SK-N-SH treated with all-trans-retinoic acid at 6 μM for 48 hours (cell line): ENCODE data around the gene LYPD1.

Source experiments
- ATAC-seq: fragments of 200-7000 bp; cut with Tn5 transposase; 3 replicates; pipeline ENCODE4 v1.9.1; 2020; ENCODE audit warnings: mild to moderate bottlenecking, moderate library complexity
- ARNTL ChIP-seq: fragments of 450-650 bp; formaldehyde crosslinking; IDR thresholded peaks from 2 replicates; pipeline ENCODE4 v1.5.0; 2020; ENCODE audit warnings: low read depth, mild to moderate bottlenecking, moderate library complexity, borderline replicate concordance
- BACH2 ChIP-seq: fragments of 250-450 bp; sonication (Bioruptor Pico); IDR thresholded peaks from 2 replicates; pipeline ENCODE4 v1.9.0; 2021; ENCODE audit warnings: mild to moderate bottlenecking, borderline replicate concordance
- CSDC2 ChIP-seq: fragments of 250-450 bp; sonication (Bioruptor Pico); IDR thresholded peaks from 2 replicates; pipeline ENCODE4 v1.5.0; 2020; ENCODE audit warnings: mild to moderate bottlenecking, moderate library complexity
- ESRRG ChIP-seq: fragments of 250-450 bp; sonication (Bioruptor Pico); IDR thresholded peaks from 2 replicates; pipeline ENCODE4 v1.6.1; 2021; ENCODE audit warnings: mild to moderate bottlenecking
- GLIS3 ChIP-seq: fragments of 250-450 bp; sonication (Bioruptor Pico); IDR thresholded peaks from 2 replicates; pipeline ENCODE4 v1.5.0; 2020; ENCODE audit warnings: mild to moderate bottlenecking, moderate library complexity
- ISL1 ChIP-seq: fragments of 250-450 bp; sonication (Bioruptor Pico); IDR thresholded peaks from 2 replicates; pipeline ENCODE4 v2.1.2; 2022; ENCODE audit warnings: mild to moderate bottlenecking, moderate library complexity
- OSR1 ChIP-seq: fragments of 250-450 bp; sonication (Bioruptor Pico); IDR thresholded peaks from 2 replicates; pipeline ENCODE4 v1.8.0; 2022; ENCODE audit warnings: moderate library complexity, mild to moderate bottlenecking, inconsistent platforms
- PPARA ChIP-seq: fragments of 250-450 bp; sonication (Bioruptor Pico); IDR thresholded peaks from 2 replicates; pipeline ENCODE4 v1.5.0; 2020; ENCODE audit warnings: mild to moderate bottlenecking, borderline replicate concordance
- RARB ChIP-seq: fragments of 250-450 bp; sonication (Bioruptor Pico); IDR thresholded peaks from 2 replicates; pipeline ENCODE4 v1.8.0; 2021; ENCODE audit warnings: mild to moderate bottlenecking, moderate library complexity
- SNAI2 ChIP-seq: fragments of 250-450 bp; sonication (Bioruptor Pico); IDR thresholded peaks from 2 replicates; pipeline ENCODE4 v1.5.0; 2020; ENCODE audit warnings: mild to moderate bottlenecking, moderate library complexity
- TCF4 ChIP-seq: fragments of 250-450 bp; sonication (Bioruptor Pico); IDR thresholded peaks from 2 replicates; pipeline ENCODE4 v1.8.0; 2021; ENCODE audit warnings: mild to moderate bottlenecking, moderate library complexity, borderline replicate concordance
- TOX ChIP-seq: fragments of 250-450 bp; sonication (Bioruptor Pico); IDR thresholded peaks from 2 replicates; pipeline ENCODE4 v1.8.0; 2021; ENCODE audit warnings: mild to moderate bottlenecking, moderate library complexity, borderline replicate concordance
- ZC3H10 ChIP-seq: fragments of 250-450 bp; sonication (Bioruptor Pico); IDR thresholded peaks from 2 replicates; pipeline ENCODE4 v1.5.1; 2021; ENCODE audit warnings: mild to moderate bottlenecking, moderate library complexity
- ZFP3 ChIP-seq: fragments of 250-450 bp; sonication (Bioruptor Pico); IDR thresholded peaks from 2 replicates; pipeline ENCODE4 v1.5.0; 2020; ENCODE audit warnings: mild to moderate bottlenecking, moderate library complexity
- ZFP30 ChIP-seq: fragments of 450-650 bp; formaldehyde crosslinking; IDR thresholded peaks from 2 replicates; pipeline ENCODE4 v1.5.0; 2022; ENCODE audit warnings: mild to moderate bottlenecking, moderate library complexity
- ZNF565 ChIP-seq: fragments of 450-650 bp; formaldehyde crosslinking; conservative IDR thresholded peaks from 2 replicates; pipeline ENCODE4 v1.5.0; 2020; ENCODE audit warnings: low read depth, mild to moderate bottlenecking, moderate library complexity
- ZNF8 ChIP-seq: fragments of 450-650 bp; formaldehyde crosslinking; IDR thresholded peaks from 2 replicates; pipeline ENCODE4 v1.5.0; 2020; ENCODE audit warnings: mild to moderate bottlenecking, moderate library complexity
- TF ChIP-seq, protein P1 (sequence below): fragments of 250-450 bp; sonication (Bioruptor Pico); IDR thresholded peaks from 2 replicates; pipeline ENCODE4 v1.8.0; 2020; ENCODE audit warnings: mild to moderate bottlenecking, moderate library complexity, borderline replicate concordance
- TF ChIP-seq, protein P2 (sequence below): fragments of 250-450 bp; sonication (Bioruptor Pico); IDR thresholded peaks from 2 replicates; pipeline ENCODE4 v1.8.0; 2021; ENCODE audit warnings: low read depth, mild to moderate bottlenecking, moderate library complexity, borderline replicate concordance
- TF ChIP-seq, protein P3 (sequence below): fragments of 250-450 bp; sonication (Bioruptor Pico); IDR thresholded peaks from 2 replicates; pipeline ENCODE4 v1.5.1; 2021; ENCODE audit warnings: mild to moderate bottlenecking, moderate library complexity
- TF ChIP-seq, protein P4 (sequence below): fragments of 250-450 bp; sonication (Bioruptor Pico); IDR thresholded peaks from 2 replicates; pipeline ENCODE4 v1.5.1; 2020; ENCODE audit warnings: low read depth, mild to moderate bottlenecking, moderate library complexity
- TF ChIP-seq, protein P5 (sequence below): fragments of 250-450 bp; sonication (Bioruptor Pico); IDR thresholded peaks from 2 replicates; pipeline ENCODE4 v1.5.0; 2020; ENCODE audit warnings: mild to moderate bottlenecking, moderate library complexity

Gene LYPD1

DNA sequence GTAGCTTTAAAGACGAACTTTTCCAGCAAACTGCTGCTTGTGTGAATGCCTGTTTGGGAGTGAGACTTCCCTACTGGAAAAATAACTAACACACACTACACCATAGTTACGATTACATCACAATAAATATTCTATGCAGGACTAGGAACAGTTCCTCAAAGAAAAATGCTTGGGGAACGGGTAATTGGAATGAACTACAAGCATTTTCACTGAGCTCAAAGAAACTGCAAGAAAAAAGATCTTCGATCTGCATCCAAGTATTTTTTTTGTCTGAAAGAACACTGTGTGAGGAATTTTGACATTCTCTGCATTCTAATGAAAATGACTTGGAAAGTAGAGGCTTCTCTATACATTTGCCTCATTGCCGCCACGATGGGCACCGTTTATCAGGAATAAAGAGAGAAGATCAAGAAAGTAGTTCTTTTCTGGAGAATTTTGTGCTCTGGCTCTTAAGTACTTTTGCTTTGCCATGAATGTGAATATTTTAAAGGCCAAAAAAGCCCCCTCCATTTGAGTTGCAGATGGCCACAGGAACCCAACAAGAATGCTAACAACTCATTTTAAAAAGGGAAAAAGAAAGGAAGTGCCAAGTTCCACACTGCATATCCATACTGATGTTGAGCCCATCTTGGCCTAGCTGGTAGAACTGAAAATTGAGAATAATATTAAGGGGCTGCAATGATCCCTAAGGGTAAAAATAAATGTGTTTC is 13.6 kb downstream of the LYPD1 start:
- TF ChIP-seq ISL1, result no peak
- TF ChIP-seq BACH2 (CRISPR knock-in tag), result no peak
- no peak for TF ChIP-seq ZNF565 (CRISPR knock-in tag)
- TF ChIP-seq PPARA (CRISPR knock-in tag), result no peak
- TF ChIP-seq ARNTL, result no peak
- no peak for TF ChIP-seq ESRRG (CRISPR knock-in tag)
- TF ChIP-seq TOX (CRISPR knock-in tag), result no peak
- no peak for TF ChIP-seq RARB (CRISPR knock-in tag)
- no peak for TF ChIP-seq OSR1 (CRISPR knock-in tag)
- no peak for TF ChIP-seq ZFP30
- TF ChIP-seq, protein P1, sequence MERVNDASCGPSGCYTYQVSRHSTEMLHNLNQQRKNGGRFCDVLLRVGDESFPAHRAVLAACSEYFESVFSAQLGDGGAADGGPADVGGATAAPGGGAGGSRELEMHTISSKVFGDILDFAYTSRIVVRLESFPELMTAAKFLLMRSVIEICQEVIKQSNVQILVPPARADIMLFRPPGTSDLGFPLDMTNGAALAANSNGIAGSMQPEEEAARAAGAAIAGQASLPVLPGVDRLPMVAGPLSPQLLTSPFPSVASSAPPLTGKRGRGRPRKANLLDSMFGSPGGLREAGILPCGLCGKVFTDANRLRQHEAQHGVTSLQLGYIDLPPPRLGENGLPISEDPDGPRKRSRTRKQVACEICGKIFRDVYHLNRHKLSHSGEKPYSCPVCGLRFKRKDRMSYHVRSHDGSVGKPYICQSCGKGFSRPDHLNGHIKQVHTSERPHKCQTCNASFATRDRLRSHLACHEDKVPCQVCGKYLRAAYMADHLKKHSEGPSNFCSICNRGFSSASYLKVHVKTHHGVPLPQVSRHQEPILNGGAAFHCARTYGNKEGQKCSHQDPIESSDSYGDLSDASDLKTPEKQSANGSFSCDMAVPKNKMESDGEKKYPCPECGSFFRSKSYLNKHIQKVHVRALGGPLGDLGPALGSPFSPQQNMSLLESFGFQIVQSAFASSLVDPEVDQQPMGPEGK (CRISPR knock-in tag), result no peak
- no peak for TF ChIP-seq ZFP3 (CRISPR knock-in tag)
- TF ChIP-seq, protein P2, sequence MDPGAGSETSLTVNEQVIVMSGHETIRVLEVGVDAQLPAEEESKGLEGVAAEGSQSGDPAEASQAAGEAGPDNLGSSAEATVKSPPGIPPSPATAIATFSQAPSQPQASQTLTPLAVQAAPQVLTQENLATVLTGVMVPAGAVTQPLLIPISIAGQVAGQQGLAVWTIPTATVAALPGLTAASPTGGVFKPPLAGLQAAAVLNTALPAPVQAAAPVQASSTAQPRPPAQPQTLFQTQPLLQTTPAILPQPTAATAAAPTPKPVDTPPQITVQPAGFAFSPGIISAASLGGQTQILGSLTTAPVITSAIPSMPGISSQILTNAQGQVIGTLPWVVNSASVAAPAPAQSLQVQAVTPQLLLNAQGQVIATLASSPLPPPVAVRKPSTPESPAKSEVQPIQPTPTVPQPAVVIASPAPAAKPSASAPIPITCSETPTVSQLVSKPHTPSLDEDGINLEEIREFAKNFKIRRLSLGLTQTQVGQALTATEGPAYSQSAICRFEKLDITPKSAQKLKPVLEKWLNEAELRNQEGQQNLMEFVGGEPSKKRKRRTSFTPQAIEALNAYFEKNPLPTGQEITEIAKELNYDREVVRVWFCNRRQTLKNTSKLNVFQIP (CRISPR knock-in tag), result no peak
- TF ChIP-seq SNAI2 (CRISPR knock-in tag), result no peak
- TF ChIP-seq, protein P3, sequence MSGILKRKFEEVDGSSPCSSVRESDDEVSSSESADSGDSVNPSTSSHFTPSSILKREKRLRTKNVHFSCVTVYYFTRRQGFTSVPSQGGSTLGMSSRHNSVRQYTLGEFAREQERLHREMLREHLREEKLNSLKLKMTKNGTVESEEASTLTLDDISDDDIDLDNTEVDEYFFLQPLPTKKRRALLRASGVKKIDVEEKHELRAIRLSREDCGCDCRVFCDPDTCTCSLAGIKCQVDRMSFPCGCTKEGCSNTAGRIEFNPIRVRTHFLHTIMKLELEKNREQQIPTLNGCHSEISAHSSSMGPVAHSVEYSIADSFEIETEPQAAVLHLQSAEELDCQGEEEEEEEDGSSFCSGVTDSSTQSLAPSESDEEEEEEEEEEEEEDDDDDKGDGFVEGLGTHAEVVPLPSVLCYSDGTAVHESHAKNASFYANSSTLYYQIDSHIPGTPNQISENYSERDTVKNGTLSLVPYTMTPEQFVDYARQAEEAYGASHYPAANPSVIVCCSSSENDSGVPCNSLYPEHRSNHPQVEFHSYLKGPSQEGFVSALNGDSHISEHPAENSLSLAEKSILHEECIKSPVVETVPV (CRISPR knock-in tag), result no peak
- no peak for TF ChIP-seq CSDC2
- TF ChIP-seq ZC3H10 (CRISPR knock-in tag), result no peak
- TF ChIP-seq GLIS3 (CRISPR knock-in tag), result no peak
- TF ChIP-seq, protein P4, sequence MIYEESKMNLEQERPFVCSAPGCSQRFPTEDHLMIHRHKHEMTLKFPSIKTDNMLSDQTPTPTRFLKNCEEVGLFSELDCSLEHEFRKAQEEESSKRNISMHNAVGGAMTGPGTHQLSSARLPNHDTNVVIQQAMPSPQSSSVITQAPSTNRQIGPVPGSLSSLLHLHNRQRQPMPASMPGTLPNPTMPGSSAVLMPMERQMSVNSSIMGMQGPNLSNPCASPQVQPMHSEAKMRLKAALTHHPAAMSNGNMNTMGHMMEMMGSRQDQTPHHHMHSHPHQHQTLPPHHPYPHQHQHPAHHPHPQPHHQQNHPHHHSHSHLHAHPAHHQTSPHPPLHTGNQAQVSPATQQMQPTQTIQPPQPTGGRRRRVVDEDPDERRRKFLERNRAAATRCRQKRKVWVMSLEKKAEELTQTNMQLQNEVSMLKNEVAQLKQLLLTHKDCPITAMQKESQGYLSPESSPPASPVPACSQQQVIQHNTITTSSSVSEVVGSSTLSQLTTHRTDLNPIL (CRISPR knock-in tag), result no peak
- TF ChIP-seq, protein P5, sequence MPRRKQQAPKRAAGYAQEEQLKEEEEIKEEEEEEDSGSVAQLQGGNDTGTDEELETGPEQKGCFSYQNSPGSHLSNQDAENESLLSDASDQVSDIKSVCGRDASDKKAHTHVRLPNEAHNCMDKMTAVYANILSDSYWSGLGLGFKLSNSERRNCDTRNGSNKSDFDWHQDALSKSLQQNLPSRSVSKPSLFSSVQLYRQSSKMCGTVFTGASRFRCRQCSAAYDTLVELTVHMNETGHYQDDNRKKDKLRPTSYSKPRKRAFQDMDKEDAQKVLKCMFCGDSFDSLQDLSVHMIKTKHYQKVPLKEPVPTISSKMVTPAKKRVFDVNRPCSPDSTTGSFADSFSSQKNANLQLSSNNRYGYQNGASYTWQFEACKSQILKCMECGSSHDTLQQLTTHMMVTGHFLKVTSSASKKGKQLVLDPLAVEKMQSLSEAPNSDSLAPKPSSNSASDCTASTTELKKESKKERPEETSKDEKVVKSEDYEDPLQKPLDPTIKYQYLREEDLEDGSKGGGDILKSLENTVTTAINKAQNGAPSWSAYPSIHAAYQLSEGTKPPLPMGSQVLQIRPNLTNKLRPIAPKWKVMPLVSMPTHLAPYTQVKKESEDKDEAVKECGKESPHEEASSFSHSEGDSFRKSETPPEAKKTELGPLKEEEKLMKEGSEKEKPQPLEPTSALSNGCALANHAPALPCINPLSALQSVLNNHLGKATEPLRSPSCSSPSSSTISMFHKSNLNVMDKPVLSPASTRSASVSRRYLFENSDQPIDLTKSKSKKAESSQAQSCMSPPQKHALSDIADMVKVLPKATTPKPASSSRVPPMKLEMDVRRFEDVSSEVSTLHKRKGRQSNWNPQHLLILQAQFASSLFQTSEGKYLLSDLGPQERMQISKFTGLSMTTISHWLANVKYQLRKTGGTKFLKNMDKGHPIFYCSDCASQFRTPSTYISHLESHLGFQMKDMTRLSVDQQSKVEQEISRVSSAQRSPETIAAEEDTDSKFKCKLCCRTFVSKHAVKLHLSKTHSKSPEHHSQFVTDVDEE (CRISPR knock-in tag), result no peak
- TF ChIP-seq, all 23 proteins: peak for 0
- ATAC-seq, result no peak

DNA sequence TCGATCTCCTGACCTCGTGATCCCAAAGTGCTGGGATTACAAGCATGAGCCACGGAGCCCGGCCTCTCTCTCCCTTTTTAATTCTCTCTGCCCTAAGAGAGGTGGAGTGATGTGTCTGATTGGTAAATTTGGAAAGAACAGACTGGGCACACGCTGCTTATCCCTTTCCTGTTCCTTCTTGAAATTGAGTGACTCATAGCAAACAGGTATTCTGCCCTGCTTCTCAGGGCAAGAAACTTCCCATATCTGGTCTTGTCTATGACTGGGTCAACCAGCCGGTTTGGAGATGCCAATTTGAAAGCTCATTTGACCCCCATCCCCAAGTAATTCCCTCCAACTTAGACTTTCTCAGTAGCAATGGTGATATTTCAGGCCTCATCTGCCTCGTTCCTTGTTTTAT is 15.0 kb downstream of the LYPD1 start:
- no peak for ATAC-seq
- TF ChIP-seq CSDC2, result no peak
- TF ChIP-seq, protein P1 (CRISPR knock-in tag), result no peak
- TF ChIP-seq, protein P3 (CRISPR knock-in tag), result no peak
- TF ChIP-seq, protein P4 (CRISPR knock-in tag), result no peak
- TF ChIP-seq TOX (CRISPR knock-in tag), result no peak
- TF ChIP-seq SNAI2 (CRISPR knock-in tag), result no peak
- TF ChIP-seq ZC3H10 (CRISPR knock-in tag), result no peak
- TF ChIP-seq ZNF8 (CRISPR knock-in tag), result no peak
- no peak for TF ChIP-seq BACH2 (CRISPR knock-in tag)
- TF ChIP-seq, protein P2 (CRISPR knock-in tag), result no peak
- TF ChIP-seq TCF4, result no peak
- TF ChIP-seq GLIS3 (CRISPR knock-in tag), result no peak
- TF ChIP-seq ZFP3 (CRISPR knock-in tag), result no peak
- TF ChIP-seq ZNF565 (CRISPR knock-in tag), result no peak
- no peak for TF ChIP-seq ESRRG (CRISPR knock-in tag)
